ENCODE data around the gene PFN4.

The PFN4 gene

GRCh38 chr2:24123195-24123921 lies at the start of gene PFN4, which contains the start of gene FAM228B:
Gene PFN4, minus strand, starts transcription at chr2:24123334. Its CDS starts 799 bp downstream, at chr2:24122535.
Gene FAM228B, plus strand, starts transcription at chr2:24123469. Its CDS starts 893 bp downstream, at chr2:24124362.
- peak within 1 kb of the TSS; percentile 73 for H3K4me3 ChIP-seq (ENCODE audit: low read depth, low read length)
- H3K36me3 ChIP-seq (ENCODE audit: control insufficient read depth, insufficient read depth, low read length): no peaks in the 10 kb centered on the region
- H3K79me2 ChIP-seq: peaks cover 2% of the 10 kb centered on the region
- H3K9ac ChIP-seq: peak within 1 kb of the TSS; percentile 56
- peak; percentile 4 for TF ChIP-seq CTCF (IDR thresholded peaks at IDR 0.05)
- H3K9me3 ChIP-seq (ENCODE audit: control insufficient read depth, low read length): no peaks in the 10 kb centered on the region
- H3K4me1 ChIP-seq: peaks cover 5% of the 10 kb centered on the region
- no peaks in the 10 kb centered on the region for H3K27me3 ChIP-seq (ENCODE audit: control insufficient read depth, insufficient read depth, low read length)
- peak within 1 kb of the TSS; percentile 88 for H3K27ac ChIP-seq
- peak within 1 kb of the TSS; percentile 95 for H3K4me2 ChIP-seq (ENCODE audit: low read length)
- peak within 1 kb of the TSS; percentile 97 for H2AFZ ChIP-seq

- Histone ChIP-seq H3K27me3 (ENCODE audit: control insufficient read depth, insufficient read depth, low read length) (no peaks in the 10 kb centered on the region), H3K36me3 (ENCODE audit: control insufficient read depth, insufficient read depth, low read length) (no peaks in the 10 kb centered on the region), H3K9ac (no peak overlapping the region), H2AFZ (no peak overlapping the region), H3K4me1 (no peaks in the 10 kb centered on the region), H3K79me2 (no peaks in the 10 kb centered on the region), H3K4me2 (ENCODE audit: low read length) (no peak overlapping the region), H3K27ac (no peak overlapping the region), H3K4me3 (ENCODE audit: low read depth, low read length) (no peak overlapping the region), H3K9me3 (ENCODE audit: control insufficient read depth, low read length) (no peaks in the 10 kb centered on the region)
- no peak for TF ChIP-seq CTCF (IDR thresholded peaks at IDR 0.05)
These were observed 45.9 kb upstream of the PFN4 start for GRCh38 chr2:24169023-24169422.

- Histone ChIP-seq H3K4me2 (ENCODE audit: low read length) (no peak overlapping the region), H3K9ac (no peak overlapping the region), H3K27me3 (ENCODE audit: control insufficient read depth, insufficient read depth, low read length) (no peaks in the 10 kb centered on the region), H2AFZ (no peak overlapping the region), H3K9me3 (ENCODE audit: control insufficient read depth, low read length) (no peaks in the 10 kb centered on the region), H3K27ac (no peak overlapping the region), H3K4me3 (ENCODE audit: low read depth, low read length) (no peak overlapping the region), H3K36me3 (ENCODE audit: control insufficient read depth, insufficient read depth, low read length) (no peaks in the 10 kb centered on the region), H3K4me1 (no peaks in the 10 kb centered on the region), H3K79me2 (no peaks in the 10 kb centered on the region)
- TF ChIP-seq CTCF (IDR thresholded peaks at IDR 0.05): peak; percentile 48
These were observed 41.4 kb upstream of the PFN4 start for GRCh38 chr2:24164416-24164973.

- no peaks in the 10 kb centered on the region for H3K79me2 ChIP-seq
- TF ChIP-seq CTCF (IDR thresholded peaks at IDR 0.05): no peak
- no peak overlapping the region for H3K27ac ChIP-seq
- H2AFZ ChIP-seq: no peak overlapping the region
- H3K4me3 ChIP-seq (ENCODE audit: low read depth, low read length): no peak overlapping the region
- H3K4me2 ChIP-seq (ENCODE audit: low read length): no peak overlapping the region
- H3K36me3 ChIP-seq (ENCODE audit: control insufficient read depth, insufficient read depth, low read length): no peaks in the 10 kb centered on the region
- no peaks in the 10 kb centered on the region for H3K27me3 ChIP-seq (ENCODE audit: control insufficient read depth, insufficient read depth, low read length)
- H3K9me3 ChIP-seq (ENCODE audit: control insufficient read depth, low read length): no peaks in the 10 kb centered on the region
- H3K4me1 ChIP-seq: no peaks in the 10 kb centered on the region
- no peak overlapping the region for H3K9ac ChIP-seq
These were observed 40.5 kb upstream of the PFN4 start for GRCh38 chr2:24163601-24164000.

All from parathyroid adenoma (tissue), 2 donors.